ENCODE results near the gene RNF157. TPM values are rescaled to one million over a fixed set of nuclear protein-coding genes. Genes with fewer than 3 reads are reported as not detected.

The RNF157 gene
- total and polyA plus RNA-seq, 2 of the 13 experiments (the other 11 are each of a cell fraction or from before 2014, with no cell fraction given): 0.44 to 1.5 TPM

GRCh38 chr17:76239538-76240274, 587 bp downstream of the RNF157 start:
- peak; percentile 8; the same call in 2 of the 3 replicates for ATAC-seq
- POLR2A ChIA-PET: interaction anchor here (1.6 to 2.7 kb wide), 3 partner anchors 20 to 27 kb away, joined by 4 to 32 read pairs (median 6); no protein-coding TSS in a partner anchor
- TF ChIP-seq ZNF615 (CRISPR knock-in tag; IDR thresholded peaks at IDR 0.05; ENCODE audit: borderline replicate concordance) (no peak), ZNF296 (CRISPR knock-in tag; conservative IDR thresholded peaks at IDR 0.05) (no peak), ZNF737 (CRISPR knock-in tag; IDR thresholded peaks at IDR 0.05; ENCODE audit: borderline replicate concordance) (no peak), ZNF264 (CRISPR knock-in tag; IDR thresholded peaks at IDR 0.05) (no peak), CEBPG (CRISPR knock-in tag; IDR thresholded peaks at IDR 0.05) (no peak), IRF2 (CRISPR knock-in tag; IDR thresholded peaks at IDR 0.05) (peak; percentile 33; the same call in 1 of the 2 replicates), ZFP82 (CRISPR knock-in tag; IDR thresholded peaks at IDR 0.05; ENCODE audit: borderline replicate concordance) (no peak), NRL (CRISPR knock-in tag; IDR thresholded peaks at IDR 0.05; ENCODE audit: borderline replicate concordance) (peak; percentile 46; the same call in 1 of the 2 replicates), ZGPAT (CRISPR knock-in tag; IDR thresholded peaks at IDR 0.05) (peak; percentile 20; the same call in 1 of the 2 replicates), ATF7 (IDR thresholded peaks at IDR 0.05) (no peak), ATF7 (CRISPR knock-in tag; IDR thresholded peaks at IDR 0.05) (no peak), IRF1 (CRISPR knock-in tag; IDR thresholded peaks at IDR 0.05; ENCODE audit: low read depth) (no peak), ZNF547 (CRISPR knock-in tag; IDR thresholded peaks at IDR 0.05) (peak; percentile 48; the same call in 1 of the 2 replicates), ZNF335 (CRISPR knock-in tag; IDR thresholded peaks at IDR 0.05) (no peak), ATF7-NPFF (CRISPR knock-in tag; IDR thresholded peaks at IDR 0.05; ENCODE audit: low read depth) (0 out of 2 replicates have a peak, but pooled peaks have one; percentile 53), CENPX (CRISPR knock-in tag; IDR thresholded peaks at IDR 0.05) (no peak), ZNF430 (CRISPR knock-in tag; IDR thresholded peaks at IDR 0.05) (no peak)
- TF ChIP-seq, protein P1, sequence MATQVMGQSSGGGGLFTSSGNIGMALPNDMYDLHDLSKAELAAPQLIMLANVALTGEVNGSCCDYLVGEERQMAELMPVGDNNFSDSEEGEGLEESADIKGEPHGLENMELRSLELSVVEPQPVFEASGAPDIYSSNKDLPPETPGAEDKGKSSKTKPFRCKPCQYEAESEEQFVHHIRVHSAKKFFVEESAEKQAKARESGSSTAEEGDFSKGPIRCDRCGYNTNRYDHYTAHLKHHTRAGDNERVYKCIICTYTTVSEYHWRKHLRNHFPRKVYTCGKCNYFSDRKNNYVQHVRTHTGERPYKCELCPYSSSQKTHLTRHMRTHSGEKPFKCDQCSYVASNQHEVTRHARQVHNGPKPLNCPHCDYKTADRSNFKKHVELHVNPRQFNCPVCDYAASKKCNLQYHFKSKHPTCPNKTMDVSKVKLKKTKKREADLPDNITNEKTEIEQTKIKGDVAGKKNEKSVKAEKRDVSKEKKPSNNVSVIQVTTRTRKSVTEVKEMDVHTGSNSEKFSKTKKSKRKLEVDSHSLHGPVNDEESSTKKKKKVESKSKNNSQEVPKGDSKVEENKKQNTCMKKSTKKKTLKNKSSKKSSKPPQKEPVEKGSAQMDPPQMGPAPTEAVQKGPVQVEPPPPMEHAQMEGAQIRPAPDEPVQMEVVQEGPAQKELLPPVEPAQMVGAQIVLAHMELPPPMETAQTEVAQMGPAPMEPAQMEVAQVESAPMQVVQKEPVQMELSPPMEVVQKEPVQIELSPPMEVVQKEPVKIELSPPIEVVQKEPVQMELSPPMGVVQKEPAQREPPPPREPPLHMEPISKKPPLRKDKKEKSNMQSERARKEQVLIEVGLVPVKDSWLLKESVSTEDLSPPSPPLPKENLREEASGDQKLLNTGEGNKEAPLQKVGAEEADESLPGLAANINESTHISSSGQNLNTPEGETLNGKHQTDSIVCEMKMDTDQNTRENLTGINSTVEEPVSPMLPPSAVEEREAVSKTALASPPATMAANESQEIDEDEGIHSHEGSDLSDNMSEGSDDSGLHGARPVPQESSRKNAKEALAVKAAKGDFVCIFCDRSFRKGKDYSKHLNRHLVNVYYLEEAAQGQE (IDR thresholded peaks at IDR 0.05; ENCODE audit: borderline replicate concordance in 1 of 2, low read depth in 1 of 2, low read length in 2 of 2): no peak

More at GRCh38 chr17:76239538-76240274, 587 bp downstream of the RNF157 start:
- no peak overlapping the region for H3K9ac ChIP-seq (ENCODE audit: insufficient read depth, low read depth, low read length)
- peak overlapping the region in 2 of 3 experiments; percentile 23 to 56; a peak in 2 of 6 replicates for H3K4me3 ChIP-seq (replicated peaks in 1 of 3; ENCODE audit: insufficient read depth in 1 of 3, low read depth in 2 of 3, low read length in 3 of 3)
- BruUV-seq (replicated peaks): no TSS peak
- WGBS (ENCODE audit: low lambda C conversion rate): 3% methylated on average over 2 of the region's 75 CpGs
- CTCF ChIA-PET (ENCODE audit: low intra/inter-chr PET ratio, low total read pairs): no interaction called here
- H3K4me1 ChIP-seq (ENCODE audit: insufficient read depth, low read length): peaks cover 41% of the 10 kb centered on the region
- H3K9me3 ChIP-seq (ENCODE audit: low read length): no peaks in the 10 kb centered on the region
- H3K36me3 ChIP-seq (replicated peaks in 1 of 2; ENCODE audit: control insufficient read depth in 1 of 2, insufficient read depth in 2 of 2, low read length in 2 of 2): no peaks in the 10 kb centered on the region
- no peak overlapping the region for H3K27ac ChIP-seq (ENCODE audit: extremely low read length, insufficient read depth, low read length)
- intact Hi-C loops (cut with micrococcal nuclease; ENCODE audit: unreplicated experiment) (loop anchor here (2.0 kb wide), 2 partner anchors 19 kb away; no protein-coding TSS in a partner anchor), in situ Hi-C loops (cut with HindIII; ENCODE audit: extremely low pct_ligation_motif_present, low pct_unique_long_range_greater_than_20kb) (no loop called here)
- no peaks in the 10 kb centered on the region for H3K79me2 ChIP-seq (ENCODE audit: insufficient read depth, low read length)
- H2AFZ ChIP-seq (ENCODE audit: low read length): no peak overlapping the region
- FAIRE-seq (no peak), DNase-seq (ENCODE audit: low spot score) (no peak)
- peaks cover 12 to 52% of the 10 kb centered on the region in 2 experiments; a peak in 4 of 5 replicates for H3K27me3 ChIP-seq (ENCODE audit: control insufficient read depth in 1 of 2, insufficient read depth in 2 of 2, low read length in 2 of 2)
- H4K20me1 ChIP-seq (ENCODE audit: insufficient read depth, low read length): no peaks in the 10 kb centered on the region
- peak overlapping the region; percentile 58 for H3K4me2 ChIP-seq (ENCODE audit: low read depth, low read length)
